CD4-positive, alpha-beta T cell treated with Interleukin-15 for 1 hour (primary cell): ENCODE measurements around the gene EZR.

Source experiments
- DNase-seq: peaks from one replicate; pipeline ENCODE4 v3.0.0-alpha.2; 2020

EZR gene

DNA sequence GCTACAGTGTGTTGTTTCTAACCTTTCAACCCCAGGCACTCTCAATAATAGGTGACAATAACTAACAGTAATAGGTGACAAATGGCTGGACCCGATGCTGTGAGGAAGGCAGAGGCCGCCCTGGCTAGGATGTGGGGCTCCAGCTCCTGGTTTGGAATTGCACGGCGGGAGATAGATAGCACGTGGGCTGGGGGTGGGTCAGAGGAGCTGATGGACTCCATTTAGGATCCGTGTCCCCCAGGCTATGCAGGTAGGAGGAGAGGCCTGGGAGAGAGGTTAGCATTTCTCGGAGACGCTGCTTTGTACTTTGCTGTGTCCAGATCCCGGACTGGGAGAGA is 61.4 kb downstream of the EZR start:
- no peak for DNase-seq

DNA sequence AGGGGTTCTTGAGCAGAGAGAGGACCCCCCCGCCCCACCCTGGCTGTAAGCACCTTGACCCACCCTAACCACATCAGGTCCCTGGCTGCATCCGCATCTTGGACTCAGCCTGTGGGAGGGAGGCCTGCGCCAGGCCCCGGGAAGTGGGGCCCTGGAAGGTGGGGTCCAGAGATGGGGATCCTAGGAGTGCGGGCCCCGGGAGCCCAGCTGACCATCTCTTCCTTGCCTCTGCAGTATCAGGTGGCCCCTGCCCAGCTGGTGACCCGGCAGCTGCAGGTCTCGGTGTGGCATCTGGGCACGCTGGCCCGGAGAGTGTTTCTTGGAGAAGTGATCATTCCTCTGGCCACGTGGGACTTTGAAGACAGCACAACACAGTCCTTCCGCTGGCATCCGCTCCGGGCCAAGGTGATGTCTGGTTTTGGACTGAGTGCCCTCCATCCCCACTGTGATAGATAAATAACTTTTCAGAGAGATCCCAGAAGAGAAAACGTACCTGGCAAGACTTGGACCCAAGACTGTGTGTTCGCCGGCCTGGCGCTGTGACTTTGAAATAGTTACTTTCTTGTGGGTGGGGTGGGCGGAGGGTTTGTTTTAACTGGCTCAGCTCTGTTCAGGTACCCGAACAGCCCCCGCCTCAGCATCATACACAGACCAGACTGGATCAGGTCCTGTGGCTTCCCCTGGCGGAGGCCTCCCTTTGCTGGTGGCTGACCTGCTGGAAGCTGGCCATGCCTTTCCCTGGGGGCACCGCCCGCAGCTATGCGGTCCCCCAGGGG is 62.0 kb downstream of the EZR start:
- no peak for DNase-seq

DNA sequence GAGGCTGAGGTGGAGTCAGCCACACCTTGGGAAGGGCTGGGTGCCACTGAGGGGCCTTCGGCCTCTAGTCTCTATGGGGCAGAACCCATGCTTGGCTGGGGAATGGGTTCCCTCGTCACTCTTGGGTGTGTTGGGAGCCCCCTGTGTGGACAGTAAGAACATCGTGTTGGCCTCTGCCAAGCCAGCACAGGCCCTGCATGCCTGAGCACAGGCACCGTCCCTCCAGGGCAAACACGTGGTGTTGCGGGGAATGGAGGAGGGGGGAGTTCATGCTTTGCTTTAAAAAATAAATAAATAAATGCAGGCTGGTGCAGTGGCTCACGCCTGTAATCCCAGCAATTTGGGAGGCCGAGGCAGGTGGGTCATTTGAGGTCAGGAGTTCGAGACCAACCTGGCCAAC is 63.0 kb downstream of the EZR start:
- DNase-seq = no peak

DNA sequence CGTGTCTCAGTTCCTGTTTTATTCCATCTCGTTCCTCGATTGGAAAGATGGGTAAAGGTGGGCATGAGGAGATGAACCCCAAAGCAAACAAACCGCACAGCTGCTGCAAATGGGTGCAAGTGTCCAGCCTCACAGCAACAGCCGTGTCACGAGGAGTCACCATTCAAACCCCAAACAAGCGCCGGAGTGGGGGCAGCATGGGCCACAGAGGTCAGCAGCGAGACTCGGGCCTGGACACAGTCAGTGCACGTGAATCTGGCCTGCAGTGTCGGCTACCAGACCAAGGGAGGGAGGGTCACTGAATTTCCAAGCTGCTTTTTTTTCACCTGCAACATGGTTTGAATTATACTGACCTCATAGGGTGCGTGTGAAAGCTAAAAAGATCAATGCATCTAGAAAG is 63.5 kb downstream of the EZR start:
- no peak for DNase-seq

DNA sequence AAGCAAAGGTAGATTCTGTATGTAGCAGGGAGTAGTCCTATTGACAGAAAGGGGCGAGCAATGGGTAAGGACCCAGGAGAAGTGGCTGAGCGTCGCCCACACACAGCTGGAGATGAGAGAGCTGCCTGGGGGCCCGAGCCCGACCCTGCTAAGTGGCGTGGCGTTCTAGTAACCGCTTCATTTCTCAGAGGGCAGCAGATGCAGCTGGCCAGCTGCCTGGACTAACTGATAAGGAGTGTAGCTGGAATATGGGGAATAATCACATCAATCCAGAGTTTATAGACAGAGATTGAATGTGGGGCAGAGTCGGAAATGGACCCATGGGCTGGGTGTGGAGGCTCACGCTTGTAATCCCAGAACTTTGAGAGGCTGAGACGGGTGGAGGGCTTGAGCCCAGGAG is 64.4 kb downstream of the EZR start:
- DNase-seq = no peak

GRCh38 chr6:158753811-158754210 is 65.4 kb downstream of the EZR start:
- no peak for DNase-seq

- no peak for DNase-seq
Measured at GRCh38 chr6:158752613-158753012, 66.6 kb downstream of the EZR start.

DNA sequence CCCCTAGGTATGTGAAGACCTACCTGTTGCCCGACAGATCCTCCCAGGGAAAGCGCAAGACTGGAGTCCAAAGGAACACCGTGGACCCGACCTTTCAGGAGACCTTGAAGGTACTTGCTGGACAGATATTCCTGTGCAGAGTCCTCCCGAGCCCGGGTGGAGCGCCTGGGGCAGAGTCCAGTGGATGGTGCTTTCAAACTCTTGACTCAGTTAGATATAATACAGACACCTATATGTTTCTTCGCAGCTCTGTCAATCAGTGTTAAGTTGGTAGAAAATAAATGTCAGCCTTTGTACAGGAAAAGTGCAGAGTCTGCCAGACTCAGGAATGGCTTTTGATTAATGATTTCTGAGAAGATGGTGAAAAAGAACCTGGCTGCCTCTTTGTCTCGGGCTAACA is 67.2 kb downstream of the EZR start:
- no peak for DNase-seq

GRCh38 chr6:158751224-158751623 is 67.9 kb downstream of the EZR start:
- no peak for DNase-seq

- no peak for DNase-seq
Measured at GRCh38 chr6:158744986-158745430, 74.2 kb downstream of the EZR start.

DNA sequence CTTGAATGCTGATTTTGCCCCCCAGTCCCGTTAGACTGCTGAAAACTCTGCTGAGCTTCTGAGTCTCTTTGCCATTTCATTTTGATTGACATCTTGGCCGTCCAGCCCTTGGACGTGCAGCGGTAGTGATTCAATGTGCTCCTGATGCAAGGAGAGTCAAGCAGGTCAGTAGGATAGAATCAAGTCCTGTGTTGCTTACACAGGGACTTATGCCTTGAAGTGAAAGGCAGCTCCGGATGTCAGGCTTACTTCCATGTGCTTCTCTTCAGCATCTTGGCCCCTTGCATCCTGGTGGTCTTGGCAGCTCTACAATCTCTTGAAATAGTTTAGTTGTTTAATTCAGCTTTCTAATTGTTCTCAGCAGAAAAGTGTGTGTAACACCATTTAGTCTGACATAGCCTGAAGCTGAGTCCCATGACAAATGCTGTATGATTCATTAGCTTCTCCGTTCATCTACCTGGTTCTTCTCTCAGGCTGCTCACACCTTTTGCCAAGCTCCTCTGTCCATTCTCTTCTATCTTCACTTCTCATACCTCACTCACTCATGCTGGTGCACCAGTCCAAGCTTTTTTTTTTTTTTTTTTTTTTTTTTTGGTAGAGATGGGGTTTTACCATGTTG is 76.0 kb downstream of the EZR start:
- DNase-seq = no peak

DNA sequence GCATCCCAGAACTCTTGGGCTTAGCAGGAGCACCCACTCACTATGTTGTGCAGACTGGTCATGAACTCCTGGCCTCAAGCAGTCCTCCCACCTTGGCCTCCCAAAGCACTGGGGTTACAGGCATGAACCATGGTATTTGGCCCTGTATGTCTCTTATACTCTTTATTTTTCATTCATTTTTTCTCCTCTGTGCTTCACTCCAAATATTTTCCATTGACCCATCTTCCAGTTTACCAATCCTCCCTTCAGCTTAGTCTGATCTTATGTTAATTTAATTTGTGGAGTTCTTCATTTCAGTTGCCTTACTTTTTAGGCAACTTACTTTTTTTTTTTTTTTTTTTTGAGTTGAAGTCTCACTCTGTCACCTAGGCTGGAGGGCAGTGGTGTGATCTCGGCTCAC is 79.5 kb downstream of the EZR start:
- no peak for DNase-seq

- DNase-seq = peak; percentile 28
Measured at GRCh38 chr6:158737710-158738615, 81.2 kb downstream of the EZR start.

GRCh38 chr6:158737082-158737709 is 82.0 kb downstream of the EZR start:
- no peak for DNase-seq

- no peak for DNase-seq
Measured at GRCh38 chr6:158735009-158735408, 84.2 kb downstream of the EZR start.

- no peak for DNase-seq
Measured at GRCh38 chr6:158730541-158730907, 88.6 kb downstream of the EZR start.

- DNase-seq = no peak
Measured at GRCh38 chr6:158729906-158730540, 89.1 kb downstream of the EZR start.

- no peak for DNase-seq
Measured at GRCh38 chr6:158725704-158726103, 93.5 kb downstream of the EZR start.

DNA sequence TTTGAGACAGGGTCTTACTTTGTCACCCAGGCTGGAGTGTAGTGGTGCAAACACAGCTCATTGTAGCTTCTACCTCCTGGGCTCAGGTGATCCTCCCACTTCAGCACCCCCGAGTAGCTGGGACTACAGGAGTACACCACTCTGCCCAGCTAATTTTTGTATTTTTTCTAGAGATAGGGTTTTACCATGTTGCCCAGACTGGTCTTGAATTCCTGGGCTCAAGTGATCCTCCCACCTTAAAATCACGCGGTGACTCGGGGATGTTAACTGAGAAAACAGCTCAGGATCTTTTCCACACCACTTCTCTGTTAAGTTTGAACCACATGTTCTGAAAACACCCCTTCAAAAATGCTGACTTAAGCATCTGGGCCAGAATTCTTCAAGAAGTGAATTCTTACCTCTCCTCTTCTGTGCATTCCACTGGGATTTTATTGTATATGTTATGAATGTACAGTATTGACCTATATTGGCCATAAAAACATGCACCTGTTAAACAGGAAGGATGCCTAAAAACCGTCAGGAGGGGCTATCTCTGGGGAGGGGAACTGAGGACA is 96.9 kb downstream of the EZR start:
- DNase-seq = no peak

GRCh38 chr6:158718461-158719046 is 100.6 kb downstream of the EZR start:
- no peak for DNase-seq

- DNase-seq = peak; percentile 55
Measured at GRCh38 chr6:158717341-158718330, 101.5 kb downstream of the EZR start.
